NCI-H69 (cell line): ENCODE results near the gene ACTN4.

ENCODE experiments used
- DNase-seq: peaks from one replicate; lab custom pipeline; 2025; lab: John Stamatoyannopoulos, UW

The ACTN4 gene

GRCh38 chr19:38661136-38661535 is 13.7 kb downstream of the ACTN4 start:
- no peak for DNase-seq

- no peak for DNase-seq
Observed at GRCh38 chr19:38661996-38662395, 14.5 kb downstream of the ACTN4 start.

- DNase-seq, result no peak
Observed at GRCh38 chr19:38662537-38663155, 15.2 kb downstream of the ACTN4 start.

- DNase-seq, result no peak
Observed at GRCh38 chr19:38663156-38663651, 15.8 kb downstream of the ACTN4 start.

DNA sequence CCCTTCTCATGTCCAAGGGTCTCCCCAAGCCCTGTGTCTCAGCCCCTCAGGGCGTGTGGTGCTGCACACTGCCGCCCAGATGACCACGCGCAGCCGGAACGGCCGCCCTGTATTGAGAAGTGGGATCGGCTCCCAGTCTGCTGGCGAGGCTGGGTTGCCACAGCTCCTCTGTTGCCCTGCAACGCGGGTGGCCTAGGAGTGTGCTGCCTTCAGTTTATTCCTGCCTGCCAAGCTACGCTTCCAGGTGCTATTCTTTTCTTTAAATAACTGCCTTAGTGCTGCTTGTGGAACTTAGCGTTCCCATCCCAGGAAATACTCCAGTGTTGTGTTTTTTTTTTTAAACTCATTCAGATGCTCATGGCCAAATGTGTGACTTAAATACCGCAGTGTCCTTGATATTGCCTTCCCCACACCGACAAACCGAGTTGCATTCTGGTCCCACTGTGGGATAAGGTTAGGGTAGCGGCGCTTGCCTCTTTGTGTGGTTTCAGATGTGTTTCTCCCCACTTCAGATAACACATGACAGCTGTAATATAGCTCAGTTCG is 16.6 kb downstream of the ACTN4 start:
- no peak for DNase-seq

DNA sequence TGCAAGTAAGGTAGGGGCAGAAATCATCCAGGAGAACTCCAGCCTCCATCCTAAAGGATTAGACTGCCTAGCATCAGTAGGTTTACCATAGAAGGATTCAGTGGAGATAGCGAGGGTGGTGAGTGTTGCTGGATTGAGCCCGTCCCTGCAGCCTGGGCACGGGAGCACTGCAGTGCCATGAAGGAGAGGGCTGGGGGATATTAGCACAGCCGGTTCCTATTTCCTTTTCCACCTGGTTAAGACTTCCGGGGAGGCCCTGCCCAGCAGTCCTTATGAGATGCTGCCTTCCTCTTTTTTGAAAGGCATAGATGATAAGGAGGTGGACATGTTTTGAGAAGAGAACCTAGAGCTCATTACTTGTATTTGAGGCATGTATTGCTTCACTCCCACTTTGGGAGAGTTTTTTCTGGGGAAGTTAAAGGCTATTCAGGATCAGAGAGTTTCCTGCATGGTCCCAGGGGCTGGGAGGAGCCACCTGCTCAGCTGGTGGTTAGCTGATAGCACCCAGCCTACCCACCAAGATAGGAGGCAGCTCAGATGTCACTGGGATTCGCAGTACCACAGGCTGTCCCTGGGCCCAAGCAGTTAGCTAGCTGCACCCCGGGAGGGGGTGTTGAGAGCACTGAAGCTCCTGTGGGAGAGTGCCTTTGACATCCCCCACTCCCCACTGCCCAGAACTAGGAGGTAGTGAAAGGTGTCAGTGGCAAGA is 17.2 kb downstream of the ACTN4 start:
- DNase-seq, result no peak

GRCh38 chr19:38665219-38665931 is 17.9 kb downstream of the ACTN4 start:
- DNase-seq, result no peak

- DNase-seq, result no peak
Observed at GRCh38 chr19:38665950-38666662, 18.7 kb downstream of the ACTN4 start.

DNA sequence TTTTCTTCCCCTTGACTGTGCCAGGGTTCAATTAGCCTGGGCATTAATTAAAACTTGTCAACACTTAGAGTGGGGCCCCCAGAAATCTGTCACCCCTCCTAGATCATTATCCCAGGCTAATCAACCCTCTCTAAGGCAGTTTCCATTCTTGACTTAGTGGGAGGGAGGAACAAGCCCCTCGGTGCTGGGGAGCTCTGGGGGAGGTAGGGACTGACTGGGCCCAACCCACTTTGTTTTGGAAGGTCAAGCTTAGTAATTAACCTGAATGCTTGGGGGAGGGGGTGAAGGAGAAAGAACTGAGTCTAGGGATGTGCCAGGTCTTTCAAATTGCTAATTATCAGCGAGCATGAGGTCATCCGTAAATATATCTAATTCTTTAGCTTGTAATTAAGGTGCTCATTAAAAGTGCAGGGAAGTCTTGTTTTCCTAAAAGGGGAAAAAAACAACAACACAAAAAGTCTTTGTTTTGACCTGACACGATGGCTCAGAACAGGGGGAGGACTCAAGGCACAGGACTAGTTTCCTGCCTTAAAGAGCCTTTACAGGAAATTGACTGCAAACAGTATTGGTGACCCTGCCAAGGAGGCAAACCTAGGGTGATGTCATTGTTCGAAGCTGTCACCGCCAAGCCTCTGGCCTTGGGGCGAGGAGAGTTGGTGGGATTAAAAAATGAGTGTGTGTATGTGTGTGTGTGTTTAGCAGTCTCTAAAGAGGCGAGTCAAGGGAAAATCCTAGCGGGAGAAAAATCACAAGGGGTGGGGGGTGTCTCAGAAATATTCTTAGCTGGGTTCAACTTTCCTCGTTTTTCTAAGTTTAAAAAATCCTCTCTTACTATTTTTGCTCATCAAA is 19.4 kb downstream of the ACTN4 start:
- DNase-seq, result peak; percentile 73

DNA sequence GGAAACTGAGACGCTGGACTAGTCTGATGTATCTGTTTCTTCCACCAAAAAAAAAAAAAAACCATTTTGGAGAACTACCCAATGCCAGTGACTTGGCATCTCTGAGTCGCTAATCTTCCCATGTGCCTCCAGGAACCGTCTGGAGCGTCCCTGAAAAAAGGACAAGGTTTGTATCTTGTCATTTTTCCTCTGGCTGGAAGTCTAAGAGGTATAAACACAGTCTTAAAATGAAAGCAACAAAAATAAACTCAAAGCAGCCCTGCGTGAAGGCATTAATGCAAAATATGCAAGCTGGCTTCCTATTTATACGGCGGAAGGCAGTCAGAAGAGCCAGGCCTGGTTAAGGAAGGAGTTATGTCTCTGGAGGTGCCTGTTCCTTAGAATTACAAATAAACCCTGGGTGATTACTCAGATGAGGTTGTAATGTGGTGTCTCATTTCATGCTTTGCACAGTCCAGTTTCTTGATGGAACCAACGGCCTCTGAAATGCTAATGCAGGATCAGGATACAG is 20.3 kb downstream of the ACTN4 start:
- DNase-seq, result no peak

- DNase-seq, result no peak
Observed at GRCh38 chr19:38669552-38669951, 22.1 kb downstream of the ACTN4 start.

DNA sequence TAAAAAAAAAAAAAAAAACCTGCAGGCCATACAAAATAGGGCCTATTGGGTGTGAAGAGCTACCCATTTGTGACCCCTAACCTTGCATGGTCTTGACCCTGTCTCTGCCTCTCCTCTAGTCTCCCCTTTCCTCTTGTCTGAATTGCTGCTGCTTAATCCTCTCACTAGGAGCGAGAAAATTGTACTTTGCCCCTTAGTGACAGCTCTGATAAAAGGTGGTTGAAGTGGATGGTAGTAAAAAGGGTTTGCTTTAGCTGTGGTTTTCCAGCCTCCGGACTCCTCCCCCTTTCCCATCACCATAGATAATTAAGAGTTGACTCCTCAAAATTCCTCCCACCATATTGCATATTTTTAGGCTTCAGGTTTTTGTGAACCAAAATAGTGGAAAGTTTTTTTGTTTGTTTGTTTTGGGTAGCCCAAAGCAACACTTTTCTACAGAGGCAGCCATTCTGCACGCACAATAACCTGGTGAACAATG is 23.5 kb downstream of the ACTN4 start:
- DNase-seq, result peak; percentile 19

DNA sequence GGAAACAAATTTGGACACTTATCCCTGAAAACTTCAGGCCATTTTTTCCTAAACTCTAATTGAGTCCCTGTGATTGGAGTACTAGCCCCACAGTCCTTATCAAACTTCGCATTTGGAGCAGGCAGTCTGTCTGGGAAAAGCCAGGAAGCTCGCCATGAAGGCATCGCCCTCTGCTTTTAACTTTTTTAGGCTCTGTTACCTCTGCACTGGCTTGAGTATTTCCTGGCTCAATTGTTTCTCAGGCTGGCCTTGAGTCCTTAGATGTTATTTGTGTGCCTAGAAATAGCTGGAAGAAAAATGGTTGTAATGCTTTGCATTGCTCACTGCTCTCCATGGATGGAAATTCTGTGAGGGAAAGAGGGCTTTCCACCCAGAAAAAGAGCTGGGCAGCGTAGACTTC is 24.2 kb downstream of the ACTN4 start:
- no peak for DNase-seq

DNA sequence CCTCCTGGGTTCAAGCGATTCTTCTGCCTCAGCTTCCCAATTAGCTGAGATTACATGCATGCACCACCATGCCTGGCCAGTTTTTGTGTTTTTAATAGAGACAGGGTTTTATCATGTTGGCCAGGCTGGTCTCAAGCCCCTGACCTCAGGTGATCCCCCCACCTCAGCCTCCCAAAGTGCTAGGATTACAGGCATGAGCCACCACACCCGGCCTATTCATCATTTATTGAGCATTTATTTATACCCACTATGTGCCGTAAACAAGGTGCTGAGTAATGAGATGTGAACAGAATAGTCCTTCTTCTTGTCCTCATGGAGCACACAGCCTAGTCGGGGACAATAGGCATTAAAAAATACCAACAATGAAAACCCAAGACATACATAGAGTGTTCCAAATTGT is 25.6 kb downstream of the ACTN4 start:
- no peak for DNase-seq

- DNase-seq, result no peak
Observed at GRCh38 chr19:38674388-38675171, 27.1 kb downstream of the ACTN4 start.

GRCh38 chr19:38675611-38676010 is 28.2 kb downstream of the ACTN4 start:
- no peak for DNase-seq

DNA sequence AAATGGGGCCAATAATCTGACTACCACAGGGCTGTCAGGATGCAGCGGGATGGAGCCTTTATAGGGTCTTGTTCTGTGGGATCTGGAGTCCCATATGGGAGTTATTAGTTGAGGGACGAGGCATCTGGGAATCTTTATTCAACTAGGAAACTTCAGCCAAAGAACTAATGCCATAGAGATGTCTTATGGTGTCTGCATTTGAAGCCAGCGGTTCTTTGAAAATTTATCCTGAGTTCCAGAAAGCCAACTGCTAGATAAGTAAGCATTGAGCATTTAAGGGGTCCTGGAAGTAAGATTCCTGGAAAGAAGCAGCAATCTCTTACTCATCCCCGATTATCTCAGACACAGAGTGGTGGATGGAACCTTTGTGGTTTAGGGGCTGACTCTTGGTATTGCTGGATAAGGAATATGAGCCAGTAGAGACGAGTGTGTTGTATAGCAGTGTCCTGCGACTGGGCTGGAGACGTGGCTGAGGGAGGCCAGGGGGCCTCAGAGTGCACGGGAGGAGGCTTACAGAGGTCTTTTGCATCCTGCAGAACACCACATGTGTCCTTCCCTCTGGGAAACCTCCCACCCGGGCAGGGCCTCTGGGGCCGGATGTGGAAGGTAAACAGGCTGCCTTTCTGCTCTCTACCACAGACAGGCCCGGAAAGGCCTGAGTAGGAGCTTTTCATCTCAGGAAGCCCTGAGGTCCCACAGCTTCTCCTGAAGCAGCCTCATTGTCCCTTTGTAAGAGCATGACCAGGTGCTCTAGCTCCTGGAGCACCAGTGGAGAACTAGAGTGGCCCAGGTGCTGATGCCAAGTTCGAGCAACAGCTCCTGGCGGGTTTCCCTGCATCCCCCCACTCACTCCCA is 28.8 kb downstream of the ACTN4 start:
- DNase-seq, result peak; percentile 23

- DNase-seq, result no peak
Observed at GRCh38 chr19:38676878-38677646, 29.6 kb downstream of the ACTN4 start.
